ENCODE results near the gene ACBD6.

Gene ACBD6

GRCh38 chr1:180294711-180295110, 207.7 kb downstream of the ACBD6 start:
- DNase-seq (ENCODE audit: low spot score) = no peak

GRCh38 chr1:180291004-180291403, 211.4 kb downstream of the ACBD6 start:
- DNase-seq (ENCODE audit: low spot score) = no peak

GRCh38 chr1:180290265-180291001, 211.9 kb downstream of the ACBD6 start:
- no peak for DNase-seq (ENCODE audit: low spot score)

- no peak for DNase-seq (ENCODE audit: low spot score)
These were observed 213.4 kb downstream of the ACBD6 start for GRCh38 chr1:180288940-180289339.

- no peak for DNase-seq (ENCODE audit: low spot score)
These were observed 214.2 kb downstream of the ACBD6 start for GRCh38 chr1:180287988-180288705.

GRCh38 chr1:180286417-180286816, 216.0 kb downstream of the ACBD6 start:
- DNase-seq (ENCODE audit: low spot score) = no peak

GRCh38 chr1:180283098-180283497, 219.3 kb downstream of the ACBD6 start:
- no peak for DNase-seq (ENCODE audit: low spot score)

GRCh38 chr1:180282401-180283044, 219.9 kb downstream of the ACBD6 start:
- DNase-seq (ENCODE audit: low spot score) = no peak

GRCh38 chr1:180281490-180281889, 220.9 kb downstream of the ACBD6 start:
- no peak for DNase-seq (ENCODE audit: low spot score)

- no peak for DNase-seq (ENCODE audit: low spot score)
These were observed 221.8 kb downstream of the ACBD6 start for GRCh38 chr1:180280617-180281016.

GRCh38 chr1:180279651-180280050, 222.7 kb downstream of the ACBD6 start:
- no peak for DNase-seq (ENCODE audit: low spot score)

GRCh38 chr1:180278596-180279395, 223.6 kb downstream of the ACBD6 start:
- DNase-seq (ENCODE audit: low spot score) = no peak

- no peak for DNase-seq (ENCODE audit: low spot score)
These were observed 224.2 kb downstream of the ACBD6 start for GRCh38 chr1:180278194-180278515.

GRCh38 chr1:180277476-180278193, 224.7 kb downstream of the ACBD6 start:
- DNase-seq (ENCODE audit: low spot score) = no peak

- DNase-seq (ENCODE audit: low spot score) = no peak
These were observed 226.7 kb downstream of the ACBD6 start for GRCh38 chr1:180275726-180276125.

GRCh38 chr1:180274221-180274620, 228.2 kb downstream of the ACBD6 start:
- DNase-seq (ENCODE audit: low spot score) = no peak

- DNase-seq (ENCODE audit: low spot score) = no peak
These were observed 229.3 kb downstream of the ACBD6 start for GRCh38 chr1:180273066-180273465.

- DNase-seq (ENCODE audit: low spot score) = no peak
These were observed 230.0 kb downstream of the ACBD6 start for GRCh38 chr1:180272395-180272794.

- DNase-seq (ENCODE audit: low spot score) = no peak
These were observed 230.8 kb downstream of the ACBD6 start for GRCh38 chr1:180271272-180272255.

GRCh38 chr1:180270530-180271271, 231.7 kb downstream of the ACBD6 start:
- DNase-seq (ENCODE audit: low spot score) = no peak
